ENCODE results near the gene CLK3. TPM values are rescaled to one million over a fixed set of nuclear protein-coding genes. Genes with fewer than 3 reads are reported as not detected.
"Not testable (repeated sequence)": the region's sequence is repeated elsewhere in the genome, so short reads cannot be mapped to it uniquely, and the experiment has no call there.

CLK3 gene
- total and polyA plus RNA-seq, 10 donors: 54.0 to 229 (median 105) TPM

- Histone ChIP-seq H3K27ac (no peak overlapping the region), H3K9me3 (no peaks in the 10 kb centered on the region), H3K36me3 (peaks cover 2 to 69% (median 59%) of the 10 kb centered on the region in 6 donors), H3K4me1 (peaks cover 8 to 31% (median 16%) of the 10 kb centered on the region in 6 donors), H3K27me3 (replicated peaks in 1 of 7) (no peaks in the 10 kb centered on the region), H3K4me3 (no peak overlapping the region)
- intact Hi-C loops (cut with DNase I; ENCODE audit: low total_unique reads): no loop called here
- TF ChIP-seq CTCF (IDR thresholded peaks at IDR 0.05 in 8 of 11, conservative IDR thresholded peaks at IDR 0.05 in 3 of 11) (no peak), POLR2AphosphoS5 (IDR thresholded peaks at IDR 0.05) (no peak), POLR2A (IDR thresholded peaks at IDR 0.05) (no peak)
- 93 to 99% (median 95%) methylated on average over 4 of the region's 4 CpGs for WGBS, 5 donors
- no peak for DNase-seq
Measured at GRCh38 chr15:74594455-74594854, 21.2 kb upstream of the CLK3 start.

- no peaks in the 10 kb centered on the region for H3K9me3 ChIP-seq
- H3K36me3 ChIP-seq: peaks cover 2 to 61% (median 51%) of the 10 kb centered on the region in 6 donors
- WGBS, 5 donors: 92 to 95% (median 94%) methylated on average over 5 of the region's 5 CpGs
- intact Hi-C loops (cut with DNase I; ENCODE audit: low total_unique reads): no loop called here
- no peaks in the 10 kb centered on the region for H3K27me3 ChIP-seq (replicated peaks in 1 of 7)
- DNase-seq: no peak
- no peak overlapping the region for H3K27ac ChIP-seq
- H3K4me1 ChIP-seq: peaks cover 9 to 29% (median 22%) of the 10 kb centered on the region in 6 donors
- TF ChIP-seq POLR2AphosphoS5 (IDR thresholded peaks at IDR 0.05) (no peak), POLR2A (IDR thresholded peaks at IDR 0.05) (no peak), CTCF (IDR thresholded peaks at IDR 0.05 in 8 of 11, conservative IDR thresholded peaks at IDR 0.05 in 3 of 11) (no peak)
- H3K4me3 ChIP-seq: no peak overlapping the region
Measured at GRCh38 chr15:74595271-74595670, 20.4 kb upstream of the CLK3 start.

GRCh38 chr15:74596736-74597135, 18.9 kb upstream of the CLK3 start:
- H3K27me3 ChIP-seq (replicated peaks in 1 of 7); intact Hi-C loops (cut with DNase I; ENCODE audit: low total_unique reads); DNase-seq; H3K9me3 ChIP-seq; H3K27ac ChIP-seq; H3K4me3 ChIP-seq: not testable (repeated sequence)
- 83 to 92% (median 85%) methylated on average over 10 of the region's 11 CpGs for WGBS, 5 donors
- H3K4me1 ChIP-seq: peaks cover 9 to 31% (median 24%) of the 10 kb centered on the region in 6 donors
- H3K36me3 ChIP-seq: peaks cover 2 to 46% (median 36%) of the 10 kb centered on the region in 6 donors

- H3K9me3 ChIP-seq; H3K4me3 ChIP-seq; intact Hi-C loops (cut with DNase I; ENCODE audit: low total_unique reads); H3K27ac ChIP-seq; DNase-seq; H3K27me3 ChIP-seq (replicated peaks in 1 of 7): not testable (repeated sequence)
- 92 to 95% (median 93%) methylated on average over 11 to 16 of the region's 16 CpGs for WGBS, 5 donors
- H3K4me1 ChIP-seq: peaks cover 9 to 31% (median 24%) of the 10 kb centered on the region in 6 donors
- H3K36me3 ChIP-seq: peaks cover 0 to 42% (median 32%) of the 10 kb centered on the region in 6 donors
- peak in 1 of 3 donors; percentile 6 for TF ChIP-seq POLR2AphosphoS5 (IDR thresholded peaks at IDR 0.05)
Measured at GRCh38 chr15:74597146-74597705, 18.4 kb upstream of the CLK3 start.

- peak overlapping the region; percentile 52 to 83 (median 62) for H3K4me3 ChIP-seq
- intact Hi-C loops (cut with DNase I; ENCODE audit: low total_unique reads): no loop called here
- TF ChIP-seq CTCF (IDR thresholded peaks at IDR 0.05 in 8 of 11, conservative IDR thresholded peaks at IDR 0.05 in 3 of 11) (peak in 1 of 11 experiments; percentile 3), POLR2AphosphoS5 (IDR thresholded peaks at IDR 0.05) (peak; percentile 93 to 95 (median 94)), POLR2A (IDR thresholded peaks at IDR 0.05) (peak in 1 of 3 donors; percentile 44)
- H3K36me3 ChIP-seq: peaks cover 0 to 31% (median 21%) of the 10 kb centered on the region in 6 donors
- H3K4me1 ChIP-seq: peaks cover 9 to 31% (median 22%) of the 10 kb centered on the region in 6 donors
- no peaks in the 10 kb centered on the region for H3K9me3 ChIP-seq
- peak; percentile 96 for DNase-seq
- no peaks in the 10 kb centered on the region for H3K27me3 ChIP-seq (replicated peaks in 1 of 7)
- peak overlapping the region; percentile 83 to 93 (median 88) for H3K27ac ChIP-seq
- WGBS, 5 donors: 1 to 3% (median 1%) methylated on average over 26 of the region's 26 CpGs
Measured at GRCh38 chr15:74598126-74598842, 17.4 kb upstream of the CLK3 start.

Data from spleen (tissue), 11 donors.